ENCODE results near the gene MAG. TPM values are rescaled to one million over a fixed set of nuclear protein-coding genes. Genes with fewer than 3 reads are reported as not detected.

Gene MAG
- polyA plus RNA-seq, 3 donors: not detected

- Histone ChIP-seq H3K36me3 (replicated peaks in 1 of 2; ENCODE audit: control insufficient read depth in 1 of 2, insufficient read depth in 2 of 2, low read length in 2 of 2) (no peaks in the 10 kb centered on the region), H3K9me3 (replicated peaks in 1 of 2; ENCODE audit: control insufficient read depth in 1 of 2, insufficient read depth in 1 of 2, low read length in 2 of 2) (no peaks in the 10 kb centered on the region), H3K4me3 (replicated peaks in 1 of 3; ENCODE audit: low read depth in 2 of 3, low read length in 3 of 3) (no peak overlapping the region), H3K9ac (ENCODE audit: insufficient read depth, low read length, poor library complexity, severe bottlenecking) (no peak overlapping the region), H2AFZ (ENCODE audit: insufficient read depth, low read depth, low read length, poor library complexity, severe bottlenecking) (no peak overlapping the region), H3K79me2 (ENCODE audit: insufficient read depth, low read length) (no peaks in the 10 kb centered on the region), H3K27ac (ENCODE audit: low read depth in 1 of 2, low read length in 2 of 2) (no peak overlapping the region), H3K4me1 (ENCODE audit: control insufficient read depth in 1 of 2, insufficient read depth in 2 of 2, low read length in 2 of 2) (peaks cover 33 to 38% of the 10 kb centered on the region in 2 donors), H4K20me1 (ENCODE audit: insufficient read depth, low read length) (no peaks in the 10 kb centered on the region), H3K27me3 (ENCODE audit: control insufficient read depth in 2 of 2, insufficient read depth in 2 of 2, low read length in 2 of 2) (no peaks in the 10 kb centered on the region), H3K4me2 (replicated peaks; ENCODE audit: extremely low read depth, low read length, poor library complexity, severe bottlenecking) (no peak overlapping the region)
- Mint-ChIP-seq H3K27ac (no peak overlapping the region), H3K9me3 (no peaks in the 10 kb centered on the region), H3K4me3 (no peak overlapping the region), H3K4me1 (peaks cover 34% of the 10 kb centered on the region), H3K27me3 (ENCODE audit: low read depth in 3 of 3) (peaks cover 1 to 5% (median 2%) of the 10 kb centered on the region in 3 donors), H3K36me3 (peaks cover 0 to 4% of the 10 kb centered on the region in 2 donors)
- WGBS (ENCODE audit: insufficient coverage): 97% methylated on average over 44 of the region's 47 CpGs
- TF ChIP-seq CTCF (IDR thresholded peaks at IDR 0.05): no peak
- no peak for DNase-seq
- intact Hi-C loops (cut with micrococcal nuclease): loop anchor here (2.0 to 10.0 kb wide), 4 partner anchors 47 to 143 kb away; partner anchors contain the start of gene KRTDAP (in 1 of the 2)
Observed at GRCh38 chr19:35351411-35352176, 59.6 kb downstream of the MAG start.

GRCh38 chr19:35352177-35352447 is 60.2 kb downstream of the MAG start:
- no peaks in the 10 kb centered on the region for H3K9me3 Mint-ChIP-seq

More at GRCh38 chr19:35352177-35352447, 60.2 kb downstream of the MAG start:
- no peak for DNase-seq
- Histone ChIP-seq H3K4me3 (replicated peaks in 1 of 3; ENCODE audit: low read depth in 2 of 3, low read length in 3 of 3) (no peak overlapping the region), H3K9me3 (replicated peaks in 1 of 2; ENCODE audit: control insufficient read depth in 1 of 2, insufficient read depth in 1 of 2, low read length in 2 of 2) (no peaks in the 10 kb centered on the region), H3K9ac (ENCODE audit: insufficient read depth, low read length, poor library complexity, severe bottlenecking) (no peak overlapping the region), H3K4me2 (replicated peaks; ENCODE audit: extremely low read depth, low read length, poor library complexity, severe bottlenecking) (no peak overlapping the region), H3K79me2 (ENCODE audit: insufficient read depth, low read length) (no peaks in the 10 kb centered on the region), H3K27ac (ENCODE audit: low read depth in 1 of 2, low read length in 2 of 2) (no peak overlapping the region), H2AFZ (ENCODE audit: insufficient read depth, low read depth, low read length, poor library complexity, severe bottlenecking) (no peak overlapping the region), H3K36me3 (replicated peaks in 1 of 2; ENCODE audit: control insufficient read depth in 1 of 2, insufficient read depth in 2 of 2, low read length in 2 of 2) (no peaks in the 10 kb centered on the region), H4K20me1 (ENCODE audit: insufficient read depth, low read length) (no peaks in the 10 kb centered on the region), H3K27me3 (ENCODE audit: control insufficient read depth in 2 of 2, insufficient read depth in 2 of 2, low read length in 2 of 2) (no peaks in the 10 kb centered on the region), H3K4me1 (ENCODE audit: control insufficient read depth in 1 of 2, insufficient read depth in 2 of 2, low read length in 2 of 2) (peaks cover 28 to 33% of the 10 kb centered on the region in 2 donors)
- no peak overlapping the region for H3K4me3 Mint-ChIP-seq
- intact Hi-C loops (cut with micrococcal nuclease): loop anchor here (2.0 to 10.0 kb wide), 4 partner anchors 47 to 143 kb away; partner anchors contain the start of gene KRTDAP (in 1 of the 2)
- no peaks in the 10 kb centered on the region for H3K36me3 Mint-ChIP-seq
- no peak overlapping the region for H3K27ac Mint-ChIP-seq
- peaks cover 29% of the 10 kb centered on the region for H3K4me1 Mint-ChIP-seq
- TF ChIP-seq CTCF (IDR thresholded peaks at IDR 0.05): no peak
- 92% methylated on average over 14 of the region's 18 CpGs for WGBS (ENCODE audit: insufficient coverage)
- H3K27me3 Mint-ChIP-seq (ENCODE audit: low read depth in 3 of 3): peaks cover 1 to 4% (median 2%) of the 10 kb centered on the region in 3 donors

Data from CD14-positive monocyte (primary cell).